GM18526 (cell line): ENCODE data around the gene DNMT3L.
"Not testable (repeated sequence)": the region's sequence is repeated elsewhere in the genome, so short reads cannot be mapped to it uniquely, and the experiment has no call there.

Source experiments
- POLR2A ChIP-seq: IDR thresholded peaks from 3 replicates; pipeline ENCODE4 v1.6.1; 2011; ENCODE audit not compliant: insufficient read length; ENCODE audit errors: extremely low read depth

Gene DNMT3L

GRCh38 chr21:44269090-44269489, 7.4 kb upstream of the DNMT3L start:
- TF ChIP-seq POLR2A = no peak

GRCh38 chr21:44267655-44268142, 6.0 kb upstream of the DNMT3L start:
- TF ChIP-seq POLR2A = no peak

GRCh38 chr21:44265734-44266270, 4.1 kb upstream of the DNMT3L start:
- TF ChIP-seq POLR2A = no peak

GRCh38 chr21:44263768-44264167, 2.1 kb upstream of the DNMT3L start:
- TF ChIP-seq POLR2A = no peak

- no peak for TF ChIP-seq POLR2A
These were observed 1.6 kb upstream of the DNMT3L start for GRCh38 chr21:44263221-44263760.

GRCh38 chr21:44262338-44263056, 800 bp upstream of the DNMT3L start:
- no peak for TF ChIP-seq POLR2A

- no peak for TF ChIP-seq POLR2A
These were observed 686 bp downstream of the DNMT3L start for GRCh38 chr21:44260791-44261631.

GRCh38 chr21:44260066-44260465, 1.6 kb downstream of the DNMT3L start:
- no peak for TF ChIP-seq POLR2A

GRCh38 chr21:44259082-44259705, 2.5 kb downstream of the DNMT3L start:
- TF ChIP-seq POLR2A = no peak

GRCh38 chr21:44258056-44258725, 3.5 kb downstream of the DNMT3L start:
- TF ChIP-seq POLR2A = no peak

- no peak for TF ChIP-seq POLR2A
These were observed 6.2 kb downstream of the DNMT3L start for GRCh38 chr21:44255511-44255981.

- no peak for TF ChIP-seq POLR2A
These were observed 7.6 kb downstream of the DNMT3L start for GRCh38 chr21:44253832-44254710.

- not testable (repeated sequence) for TF ChIP-seq POLR2A
These were observed 20.9 kb downstream of the DNMT3L start, which contains the start of gene ICOSLG for GRCh38 chr21:44240842-44241241. TSS of gene ICOSLG (minus strand) at chr21:44240943. CDS start at chr21:44240817, 126 bp downstream.
